PC-3 (cell line): ENCODE results near the gene CEP112.

Experiments used
- CTCF ChIP-seq: fragments of 300-600 bp; sonication (generic); conservative IDR thresholded peaks from 2 replicates; pipeline ENCODE4 v1.5.1; 2017; ENCODE audit warnings: antibody characterized with exemption, low read depth, mild to moderate bottlenecking, low read length
- EZH2 ChIP-seq: fragments of 300-600 bp; sonication (generic); IDR thresholded peaks from one replicate; pipeline ENCODE4 v1.6.1; 2017; ENCODE audit warnings: antibody characterized with exemption, mild to moderate bottlenecking, low read length; ENCODE audit not compliant: unreplicated experiment

- no peak for TF ChIP-seq CTCF
- no peak for TF ChIP-seq EZH2
Observed at GRCh38 chr17:65723431-65724151, 468.3 kb downstream of the CEP112 start.
